Neural progenitor cell (in vitro differentiated cells): ENCODE data around the gene TTC39A.
"Not testable (repeated sequence)": the region's sequence is repeated elsewhere in the genome, so short reads cannot be mapped to it uniquely, and the experiment has no call there.

Experiments used
- EZH2 ChIP-seq: fragments of 200-600 bp; sonication (generic); IDR thresholded peaks from 2 replicates; pipeline ENCODE4 v1.6.1; 2017; ENCODE audit warnings: antibody characterized with exemption, mild to moderate bottlenecking, moderate library complexity
- EZH2phosphoT487 ChIP-seq: fragments of 200-600 bp; sonication (generic); IDR thresholded peaks from 2 replicates; pipeline ENCODE4 v1.6.1; 2017; ENCODE audit warnings: antibody characterized with exemption
- TF ChIP-seq, protein P1 (sequence below): fragments of 200-600 bp; sonication (generic); IDR thresholded peaks from 2 replicates; pipeline ENCODE4 v1.5.1; 2017; ENCODE audit warnings: antibody characterized with exemption, mild to moderate bottlenecking

GRCh38 chr1:51251165-51251564, 79.2 kb downstream of the TTC39A start:
- TF ChIP-seq, protein P1, sequence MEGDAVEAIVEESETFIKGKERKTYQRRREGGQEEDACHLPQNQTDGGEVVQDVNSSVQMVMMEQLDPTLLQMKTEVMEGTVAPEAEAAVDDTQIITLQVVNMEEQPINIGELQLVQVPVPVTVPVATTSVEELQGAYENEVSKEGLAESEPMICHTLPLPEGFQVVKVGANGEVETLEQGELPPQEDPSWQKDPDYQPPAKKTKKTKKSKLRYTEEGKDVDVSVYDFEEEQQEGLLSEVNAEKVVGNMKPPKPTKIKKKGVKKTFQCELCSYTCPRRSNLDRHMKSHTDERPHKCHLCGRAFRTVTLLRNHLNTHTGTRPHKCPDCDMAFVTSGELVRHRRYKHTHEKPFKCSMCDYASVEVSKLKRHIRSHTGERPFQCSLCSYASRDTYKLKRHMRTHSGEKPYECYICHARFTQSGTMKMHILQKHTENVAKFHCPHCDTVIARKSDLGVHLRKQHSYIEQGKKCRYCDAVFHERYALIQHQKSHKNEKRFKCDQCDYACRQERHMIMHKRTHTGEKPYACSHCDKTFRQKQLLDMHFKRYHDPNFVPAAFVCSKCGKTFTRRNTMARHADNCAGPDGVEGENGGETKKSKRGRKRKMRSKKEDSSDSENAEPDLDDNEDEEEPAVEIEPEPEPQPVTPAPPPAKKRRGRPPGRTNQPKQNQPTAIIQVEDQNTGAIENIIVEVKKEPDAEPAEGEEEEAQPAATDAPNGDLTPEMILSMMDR = not testable (repeated sequence)
- TF ChIP-seq EZH2, EZH2phosphoT487: not testable (repeated sequence)
